Glomerular visceral epithelial cell (primary cell): ENCODE data around the gene HSDL1.

Source experiments
- DNase-seq: peaks from one replicate; pipeline ENCODE4 v3.0.0-alpha.2; 2016; ENCODE audit errors: extremely low spot score

The HSDL1 gene

DNA sequence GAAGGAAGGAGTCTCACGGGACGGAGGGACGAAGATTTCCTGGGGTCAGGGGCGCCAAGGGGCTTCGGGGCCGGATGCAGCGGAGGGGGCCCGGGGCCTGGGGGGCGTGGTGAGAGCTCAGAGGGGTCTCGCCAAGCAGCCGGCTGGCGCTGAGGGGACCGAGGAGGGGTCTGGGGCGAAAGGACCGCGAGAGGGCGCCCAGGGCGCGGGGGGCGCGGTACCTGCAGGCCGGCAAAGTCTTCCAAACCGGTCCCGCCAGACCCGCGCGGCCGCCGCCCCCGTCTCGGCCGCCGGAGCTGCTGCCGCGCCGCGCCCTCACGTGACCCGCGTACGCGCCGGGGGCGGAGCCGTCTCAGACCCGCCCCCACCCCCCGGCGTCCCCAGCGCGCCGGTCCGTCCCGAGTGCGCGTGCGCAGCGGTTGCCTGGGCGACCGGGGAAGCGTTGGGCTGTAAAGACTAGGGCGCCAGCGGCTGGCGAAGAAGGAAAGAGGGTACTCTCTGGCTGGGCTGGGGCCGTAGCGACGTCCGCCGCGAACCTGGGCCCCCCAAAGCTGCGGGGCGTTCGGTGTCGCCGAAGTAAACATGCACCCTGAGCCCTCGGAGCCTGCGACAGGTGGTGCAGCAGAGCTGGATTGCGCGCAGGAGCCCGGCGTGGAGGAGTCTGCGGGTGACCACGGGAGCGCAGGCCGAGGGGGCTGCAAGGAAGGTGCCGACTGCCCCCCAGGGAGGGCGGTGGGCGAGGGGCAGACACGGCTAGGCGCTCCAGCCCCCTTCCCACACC lies at the start of gene HSDL1, which contains the start of gene DNAAF1:
TSS of gene HSDL1 (minus strand) at position 319 of the 781 bp plus-strand sequence. CDS start 13,856 bp downstream, outside the sequence.
TSS of gene DNAAF1 (plus strand) at position 450 of the 781 bp plus-strand sequence. CDS start at position 583, 133 bp downstream.
- DNase-seq, result peak; percentile 89

DNA sequence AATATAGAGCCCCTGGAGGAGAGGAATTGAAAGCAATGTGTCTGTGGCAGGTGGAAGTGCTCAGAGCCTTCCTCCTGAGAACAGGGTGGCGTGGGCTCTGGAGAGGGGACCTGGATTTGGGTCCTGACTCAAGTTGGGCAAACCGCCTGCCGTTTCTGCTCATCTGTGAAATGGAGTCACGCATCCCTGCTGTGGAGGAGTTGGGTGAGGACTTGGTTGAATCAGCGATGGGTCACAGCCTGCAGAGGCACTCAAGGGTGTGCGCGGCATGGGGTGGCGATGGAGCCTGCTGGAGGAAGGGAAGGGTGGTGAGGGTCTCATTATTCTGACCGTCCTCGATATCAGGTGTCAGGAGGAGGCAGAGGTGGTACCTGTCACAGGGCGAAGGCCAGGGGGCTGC lies 49.0 kb upstream of the HSDL1 start:
- DNase-seq, result no peak

DNA sequence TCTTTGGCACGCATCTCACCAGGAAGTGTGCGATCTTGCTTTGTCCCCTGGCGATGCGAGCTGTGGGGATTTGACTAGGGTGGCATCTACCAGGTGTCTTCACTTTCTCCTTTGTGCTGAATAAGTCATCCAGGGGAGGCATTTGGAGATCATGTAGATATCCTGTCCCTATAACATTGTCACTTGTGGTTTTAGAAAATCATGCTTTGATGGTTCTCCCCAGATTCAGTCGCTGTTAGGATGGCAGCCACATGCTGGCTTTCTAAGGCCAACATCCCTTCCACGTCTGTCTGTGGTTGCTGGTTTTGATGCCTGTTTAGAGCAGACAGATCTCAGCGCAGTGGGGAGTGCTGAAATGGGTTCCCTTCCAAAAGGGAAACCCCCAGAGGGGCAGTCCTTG lies 48.5 kb upstream of the HSDL1 start:
- DNase-seq, result no peak

DNA sequence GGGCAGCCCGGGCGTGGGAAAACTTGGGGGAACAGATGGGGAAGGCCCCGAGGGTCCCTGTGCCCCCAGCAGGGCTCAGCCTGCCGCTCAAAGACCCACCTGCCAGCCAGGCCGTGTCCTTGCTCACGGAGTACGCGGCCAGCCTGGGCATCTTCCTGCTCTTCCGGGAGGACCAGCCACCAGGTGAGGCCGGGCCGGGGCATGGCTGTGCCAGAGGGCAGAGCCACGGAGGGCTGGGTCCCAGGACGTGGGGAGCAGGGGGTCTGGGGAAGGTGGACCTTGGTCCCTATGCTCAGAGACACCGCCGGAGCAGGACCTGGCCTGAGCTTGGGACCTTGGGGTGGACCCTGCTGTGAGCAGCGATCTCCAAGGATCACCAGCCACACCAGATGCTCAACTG lies 46.5 kb upstream of the HSDL1 start:
- DNase-seq, result no peak

DNA sequence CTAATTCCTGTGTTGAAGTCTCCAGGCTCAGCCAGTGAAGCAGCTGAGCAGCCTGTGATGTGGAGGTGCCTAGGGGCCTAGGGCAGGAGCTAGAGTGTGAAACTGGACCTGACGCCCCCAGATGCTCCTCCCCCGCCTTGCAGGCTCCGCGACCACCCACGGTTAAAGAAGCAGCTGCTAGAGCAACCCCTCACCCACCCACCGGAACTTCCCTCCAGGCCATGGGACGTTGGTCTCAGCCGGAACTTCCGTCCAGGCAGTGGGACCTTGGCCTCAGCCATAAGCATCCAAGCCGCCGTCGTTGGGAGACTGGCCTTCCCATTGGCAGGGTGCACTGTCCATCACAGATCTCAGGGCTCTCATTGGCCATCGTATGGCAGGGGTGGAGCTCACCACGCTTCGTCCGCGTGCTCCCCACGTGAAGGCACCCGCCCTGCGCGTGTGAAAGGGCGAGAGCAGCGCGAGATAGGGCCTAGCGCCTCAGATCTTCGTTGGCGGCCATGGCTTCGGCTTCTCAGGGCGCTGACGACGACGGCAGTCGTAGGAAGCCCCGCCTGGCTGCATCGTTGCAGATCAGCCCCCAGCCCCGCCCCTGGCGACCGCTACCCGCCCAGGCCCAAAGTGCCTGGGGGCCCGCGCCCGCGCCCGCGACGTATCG lies 45.9 kb upstream of the HSDL1 start, which contains the start of gene ADAD2:
TSS of gene ADAD2 (plus strand) at position 427 of the 658 bp plus-strand sequence. CDS start at position 501, 74 bp downstream.
- DNase-seq, result no peak

DNA sequence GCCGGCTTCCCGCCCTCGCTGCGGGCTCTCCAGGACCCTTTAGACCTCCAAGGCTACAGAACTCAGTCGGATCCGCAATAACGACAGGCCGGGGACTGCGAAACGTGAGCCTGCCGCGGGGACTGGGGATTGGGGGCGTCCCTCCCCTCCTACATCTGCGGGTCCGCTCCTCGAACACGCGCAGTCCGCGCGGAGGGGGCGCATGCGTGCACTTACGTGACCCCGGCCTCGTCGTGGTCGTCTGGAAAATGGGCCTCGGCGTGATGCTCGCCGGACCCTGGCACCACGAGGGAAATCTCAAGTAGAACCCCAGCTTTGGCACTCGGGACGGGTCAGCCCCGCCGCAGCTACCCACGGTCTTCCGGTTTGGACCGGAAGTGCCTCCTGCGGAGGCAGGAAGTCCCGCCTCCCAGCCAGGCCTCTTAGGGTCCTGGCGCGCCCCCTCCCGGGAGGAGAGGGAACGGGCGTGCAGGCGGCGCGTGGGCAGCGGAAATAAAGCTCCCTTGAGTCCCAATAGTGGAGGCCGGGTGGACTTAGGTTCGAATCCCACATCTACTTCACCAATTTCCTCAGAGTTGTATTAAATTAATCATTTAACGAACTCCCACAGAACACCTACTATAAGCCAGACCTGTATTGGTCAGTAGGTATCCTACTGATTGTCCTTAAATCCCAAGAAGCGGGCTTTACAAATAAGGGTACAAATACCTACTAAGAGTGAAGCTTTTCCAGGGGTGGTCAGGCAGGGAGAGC lies 41.9 kb upstream of the HSDL1 start, which contains the start of gene TAF1C:
TSS of gene TAF1C (minus strand) at position 373 of the 753 bp plus-strand sequence. CDS start 2,069 bp downstream, outside the sequence.
- peak; percentile 94 for DNase-seq

DNA sequence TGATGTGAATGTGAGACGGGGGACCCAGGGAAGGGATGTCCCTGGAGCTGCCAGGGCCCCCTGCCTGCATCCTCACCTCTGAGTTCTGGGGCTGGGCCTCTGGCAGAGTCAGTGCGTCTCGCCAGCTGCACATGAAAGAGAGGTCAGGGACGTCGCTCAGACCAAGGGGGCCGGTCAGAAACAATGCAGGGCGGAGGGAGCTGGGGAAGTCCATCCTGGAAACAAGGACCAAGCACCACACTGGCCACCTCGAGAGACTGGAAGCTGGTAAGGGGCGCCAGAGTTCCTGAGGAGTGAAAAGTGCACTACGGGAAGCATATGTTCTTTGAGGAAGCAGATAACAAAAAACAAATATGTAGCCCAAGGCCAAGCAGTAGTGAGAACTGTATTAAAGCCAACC lies 39.8 kb upstream of the HSDL1 start:
- no peak for DNase-seq

DNA sequence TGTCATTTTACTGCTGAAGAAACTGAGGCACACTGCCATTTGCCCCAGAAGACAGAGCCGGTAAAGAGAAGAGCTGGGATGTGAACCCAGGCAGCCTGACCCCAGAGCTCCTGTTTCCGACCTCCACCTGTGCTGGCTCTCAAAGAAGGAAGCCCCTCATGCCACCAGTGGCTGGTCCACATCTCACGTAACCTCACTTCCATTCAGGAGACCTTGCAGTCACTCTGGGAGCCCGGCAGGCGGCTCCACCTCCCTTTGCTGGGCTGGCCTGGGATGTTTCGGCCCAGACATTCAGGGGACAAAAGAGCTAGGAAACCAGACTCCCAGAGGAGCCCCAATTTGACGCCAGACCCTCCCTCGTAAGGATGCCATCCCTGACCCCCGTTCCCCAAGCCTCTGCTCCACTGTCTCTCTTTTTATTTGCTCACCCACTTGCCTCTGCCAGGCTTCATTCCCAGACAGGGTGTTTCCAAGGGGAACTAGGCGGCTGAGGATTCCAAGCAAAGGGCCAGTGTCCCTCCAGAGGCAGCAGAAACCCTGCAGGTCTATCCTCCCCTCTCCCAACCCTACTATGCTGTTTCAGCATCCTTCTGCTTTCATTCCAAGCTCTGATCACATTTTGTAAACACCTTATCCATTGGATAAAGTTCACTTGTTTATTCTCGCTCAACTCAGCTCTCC lies 39.1 kb upstream of the HSDL1 start:
- DNase-seq, result no peak

DNA sequence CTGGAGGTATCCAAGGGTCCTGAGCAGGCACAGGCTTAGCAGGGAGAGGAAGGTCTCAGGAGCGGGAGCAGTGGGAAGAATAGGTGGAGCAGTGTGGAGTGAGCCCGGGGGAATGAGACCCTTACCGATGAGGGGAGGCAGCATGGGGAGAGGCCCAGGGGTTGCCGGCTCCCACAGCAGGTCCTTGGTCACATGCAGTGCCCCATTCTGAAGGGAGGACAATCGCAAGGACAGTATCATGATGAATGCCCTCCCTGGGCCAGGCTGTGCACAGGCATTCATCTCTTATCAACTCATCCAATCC lies 38.5 kb upstream of the HSDL1 start:
- no peak for DNase-seq

DNA sequence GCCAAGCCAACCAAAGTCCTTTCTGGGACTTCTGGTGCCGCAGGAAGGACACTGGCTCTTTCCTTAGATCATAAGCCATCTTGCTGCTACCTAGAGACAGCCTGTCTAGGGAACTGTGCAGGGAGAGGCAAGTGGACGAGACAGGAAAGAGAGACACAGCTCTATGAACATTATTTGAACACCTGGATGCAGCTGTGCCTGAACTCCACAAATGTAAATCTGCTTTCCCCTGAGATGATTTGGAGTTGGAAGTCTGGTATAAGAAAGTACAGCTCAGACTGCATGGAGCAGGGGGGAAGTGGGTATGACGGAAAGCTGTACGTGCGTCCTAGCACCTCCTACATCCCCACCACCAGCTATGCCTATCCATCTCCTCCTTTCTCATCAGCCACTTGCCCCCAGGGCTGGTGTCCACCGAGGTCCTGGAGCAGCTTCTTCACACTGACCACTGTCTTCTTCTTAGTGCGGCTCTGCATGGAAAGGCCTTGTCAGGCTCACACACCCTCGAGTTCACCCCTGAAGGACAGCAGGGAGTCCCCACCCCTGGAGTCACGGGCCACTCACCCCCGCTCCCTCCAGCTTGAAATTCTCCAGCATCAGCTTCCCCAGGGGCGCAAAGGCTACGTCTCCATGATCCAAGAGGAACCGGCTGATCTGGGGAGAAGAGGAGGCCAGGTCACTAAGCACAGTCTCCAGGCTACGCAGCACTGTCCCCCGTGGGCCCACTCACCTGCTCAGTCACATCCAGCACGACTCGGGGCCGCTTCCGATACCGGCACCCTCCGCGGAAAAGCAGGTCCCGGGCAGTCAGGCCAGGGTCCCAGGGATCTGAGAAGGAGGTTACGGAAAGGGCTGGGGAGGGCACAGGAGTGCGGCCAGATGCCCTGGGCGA lies 37.9 kb upstream of the HSDL1 start:
- no peak for DNase-seq

DNA sequence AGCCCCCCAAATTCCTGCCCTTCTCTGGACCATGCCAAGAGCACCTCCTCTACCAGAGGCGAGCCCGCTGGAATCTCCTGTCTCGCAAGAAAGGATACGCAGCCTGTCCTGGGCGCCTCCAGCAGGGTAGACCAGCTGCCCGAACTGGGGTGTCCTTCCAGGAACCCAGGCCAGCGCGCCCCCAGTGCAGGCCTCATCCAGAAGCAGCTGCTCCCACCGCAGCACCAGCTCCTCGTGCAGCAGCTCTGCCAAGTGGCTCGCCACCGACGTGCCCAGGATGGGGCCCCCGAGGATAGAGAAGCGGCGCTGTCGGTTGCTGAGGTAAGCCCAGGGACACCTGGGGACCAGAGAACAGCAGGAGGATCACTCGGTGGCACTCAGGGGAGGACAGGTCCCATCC lies 37.1 kb upstream of the HSDL1 start:
- no peak for DNase-seq

DNA sequence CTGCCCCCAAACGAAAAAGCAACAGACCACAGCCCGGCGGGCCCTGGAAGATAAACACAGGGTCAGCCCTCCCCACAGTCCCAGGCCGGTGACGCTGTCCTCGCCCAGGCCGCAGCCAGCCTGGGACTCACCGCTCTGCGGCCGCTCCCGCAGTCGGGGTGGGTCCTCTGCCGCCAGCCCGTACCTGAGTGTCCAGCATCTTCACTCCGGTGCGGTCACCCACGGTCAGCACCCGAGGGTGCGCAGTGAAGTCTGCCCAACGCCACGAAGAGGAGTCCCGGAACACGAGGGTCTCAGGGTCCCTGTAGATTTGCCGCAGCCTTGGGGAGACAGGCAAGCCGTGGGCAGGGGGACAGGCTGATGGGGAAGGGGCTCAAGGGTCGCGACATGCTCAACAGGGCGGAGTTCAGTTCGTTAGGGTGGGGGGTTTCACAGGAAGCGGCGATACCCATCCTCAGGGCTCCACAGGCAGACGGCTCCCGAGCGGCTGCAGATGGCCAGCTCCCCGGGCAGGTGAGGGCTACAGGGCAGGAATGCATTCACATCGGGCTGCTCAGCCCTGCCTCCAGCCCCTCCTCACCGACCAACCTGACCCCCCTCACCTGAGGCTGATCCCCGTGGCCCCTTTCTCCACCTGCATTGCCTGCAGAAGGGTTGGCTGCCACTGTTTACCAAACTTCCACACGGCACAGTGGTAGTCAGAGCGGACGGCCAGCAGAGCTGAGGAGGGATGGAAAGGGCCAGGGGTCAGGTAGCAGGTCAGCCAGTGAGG lies 36.4 kb upstream of the HSDL1 start:
- no peak for DNase-seq

DNA sequence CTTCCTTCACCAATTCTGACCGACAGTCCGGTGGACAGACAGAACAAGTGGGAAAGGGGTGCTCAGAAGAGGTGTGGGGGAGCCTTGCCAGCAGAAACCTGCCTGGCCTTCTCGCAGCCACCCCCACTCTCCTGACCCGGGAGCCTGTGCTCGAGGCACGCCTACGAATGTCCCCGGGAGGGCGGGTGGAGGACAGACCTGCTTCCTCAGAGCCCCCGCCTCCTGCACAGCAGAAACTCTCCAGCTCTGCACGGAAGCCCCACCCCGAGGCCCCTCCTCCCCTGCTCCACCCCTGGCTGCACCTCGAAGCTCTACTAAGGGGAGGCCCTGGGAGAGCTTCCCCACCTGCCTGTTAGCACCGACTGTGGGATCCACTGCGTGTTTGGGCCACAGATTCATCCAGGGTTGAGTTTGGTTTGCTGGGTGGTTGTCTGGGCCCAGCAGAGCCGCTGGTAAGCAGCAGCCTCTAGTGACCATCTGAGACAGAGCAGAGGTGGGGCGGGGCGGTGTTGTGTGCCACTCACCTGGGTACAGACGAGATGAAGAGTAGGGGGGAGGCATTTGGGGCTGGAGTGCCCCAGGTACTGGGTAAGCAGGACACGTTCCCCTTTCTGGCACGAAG lies 35.7 kb upstream of the HSDL1 start:
- DNase-seq, result no peak

DNA sequence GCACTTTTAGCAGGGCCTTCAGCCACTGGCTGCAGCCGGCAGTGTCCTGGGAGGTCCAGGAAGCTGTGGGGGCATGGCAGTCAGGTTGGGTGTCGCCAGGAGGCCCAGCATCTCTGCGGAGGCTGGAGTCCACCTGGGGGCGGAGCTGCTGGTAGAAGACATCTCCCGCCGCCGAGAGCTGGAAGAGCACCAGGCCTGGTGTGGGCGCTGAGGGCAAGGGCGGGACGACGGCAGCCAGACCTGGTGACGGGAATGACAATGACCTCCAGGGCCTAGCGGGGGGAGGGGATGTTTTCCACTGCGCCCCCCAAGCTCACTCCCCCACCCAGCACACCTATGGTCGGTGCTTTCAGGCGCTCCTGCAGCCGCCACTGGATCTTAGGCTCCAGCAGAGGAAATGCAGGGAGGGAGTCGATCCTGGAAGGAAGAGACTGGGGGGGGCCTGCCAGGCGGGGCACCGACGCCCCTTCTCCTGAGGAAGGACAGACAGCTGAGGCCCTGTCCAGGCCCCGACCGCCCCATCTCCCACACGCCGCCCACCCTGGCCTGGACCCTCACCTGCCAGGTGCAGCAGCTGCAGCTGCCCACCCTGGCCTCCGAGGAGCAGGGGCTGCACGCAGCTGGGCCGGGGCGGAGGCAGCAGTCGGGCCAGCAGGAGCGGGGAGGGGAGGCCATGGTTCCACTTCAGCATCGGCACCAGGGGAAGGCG lies 34.8 kb upstream of the HSDL1 start:
- no peak for DNase-seq

DNA sequence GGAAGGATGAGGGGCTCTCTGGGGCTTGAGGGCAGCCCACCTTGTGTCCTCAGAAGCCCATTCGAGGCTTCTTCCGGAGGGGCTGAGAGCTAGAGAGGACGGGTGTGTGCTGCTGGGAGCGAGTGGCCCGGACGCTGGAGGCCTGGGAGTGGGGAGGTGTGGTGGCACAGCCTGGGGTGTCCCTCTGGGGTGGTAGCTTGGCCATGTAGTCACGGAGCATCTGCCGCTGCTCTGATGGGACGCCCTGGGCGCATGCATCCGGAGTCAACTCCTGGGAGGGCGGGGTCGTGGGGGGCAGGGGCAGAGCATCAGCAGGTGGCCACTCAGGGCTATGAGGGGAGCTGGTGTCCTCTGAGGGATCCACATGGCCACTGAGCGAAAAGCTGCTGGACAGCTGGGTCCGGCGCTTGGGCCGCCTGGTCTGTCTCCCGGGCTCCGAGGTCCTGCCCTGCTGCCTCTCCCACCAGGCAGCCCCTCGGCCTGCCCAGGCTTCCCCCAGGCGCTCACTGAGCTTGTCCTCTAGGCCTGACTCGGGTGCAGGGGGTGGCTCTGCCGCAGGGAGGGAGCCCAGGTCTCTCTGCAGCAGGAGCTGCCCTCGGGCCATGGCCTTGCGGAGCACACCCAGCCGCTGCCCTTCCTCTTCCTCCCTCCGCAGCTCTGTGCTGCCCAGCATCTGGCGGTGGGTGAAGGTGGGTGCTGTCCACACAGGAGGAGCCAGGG lies 34.1 kb upstream of the HSDL1 start:
- DNase-seq, result no peak

DNA sequence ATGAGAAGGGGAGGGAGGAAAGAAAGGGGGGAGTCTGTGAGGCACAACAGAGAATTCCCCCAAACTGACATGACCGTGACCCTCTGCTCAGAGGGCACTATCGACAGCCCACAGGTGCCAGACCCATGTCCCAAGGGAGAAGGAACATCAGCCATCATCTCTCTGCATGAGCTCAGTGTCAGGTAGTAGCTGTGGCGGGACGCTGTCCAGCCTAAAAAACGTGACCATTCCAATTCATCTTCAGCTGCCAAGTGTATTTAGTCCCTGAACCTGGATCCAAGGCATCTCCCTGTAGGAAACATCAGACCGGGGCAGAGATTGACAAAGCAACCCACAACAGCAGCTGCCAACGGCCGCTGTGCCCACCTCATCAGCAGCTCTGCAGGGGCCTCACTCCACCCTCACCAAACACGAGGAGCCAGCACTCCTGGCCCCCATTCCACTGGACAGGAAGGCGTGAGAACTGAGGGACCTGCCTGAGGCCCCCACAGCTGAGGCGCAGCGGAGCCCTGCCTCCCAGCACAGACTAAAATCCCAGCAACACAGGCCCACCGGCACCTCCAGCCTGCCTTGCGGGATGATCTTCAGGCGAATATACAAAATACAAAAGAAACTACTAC lies 33.3 kb upstream of the HSDL1 start:
- no peak for DNase-seq

DNA sequence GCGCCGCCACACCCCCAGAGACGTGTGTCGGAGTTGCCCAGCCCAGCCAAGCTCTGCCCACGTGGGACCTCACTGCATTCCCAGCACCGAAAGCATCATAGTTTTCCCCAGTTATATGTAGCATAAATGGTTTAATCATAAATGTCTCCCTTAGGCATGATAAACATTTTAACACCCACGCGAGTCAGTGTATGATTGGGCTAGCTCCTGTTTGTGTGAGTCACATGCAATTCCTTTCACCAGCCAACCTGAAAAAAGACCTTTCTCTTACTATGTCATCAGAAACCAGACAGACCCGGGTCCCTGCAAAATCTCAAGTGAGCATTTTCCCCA lies 32.7 kb upstream of the HSDL1 start:
- DNase-seq, result no peak
